ENCODE results near the gene KNDC1.

- TF ChIP-seq CTCF (IDR thresholded peaks at IDR 0.05) (no peak), POLR2A (IDR thresholded peaks at IDR 0.05) (no peak)
These were observed 54.7 kb downstream of the KNDC1 start for GRCh38 chr10:133214468-133215410.
